MM.1S (cell line): Measurements from ENCODE around the gene CDK17.
"Not testable (repeated sequence)": the region's sequence is repeated elsewhere in the genome, so short reads cannot be mapped to it uniquely, and the experiment has no call there.

Experiments used
- DNase-seq: peaks from one replicate; pipeline ENCODE4 v3.0.0-alpha.2; 2015
- H2AFZ ChIP-seq: fragments of 300-600 bp; sonication (generic); 2 replicates; pipeline ENCODE4 v1.6.0; 2016; ENCODE audit warnings: antibody characterized with exemption, low read length
- H3F3A ChIP-seq: fragments of 300-600 bp; sonication (generic); 2 replicates; pipeline ENCODE4 v1.6.1; 2016; ENCODE audit warnings: mild to moderate bottlenecking, antibody characterized with exemption, low read length, moderate library complexity, mixed read lengths; ENCODE audit not compliant: insufficient read depth
- H3K27ac ChIP-seq: fragments of 300-600 bp; sonication (generic); 2 replicates; pipeline ENCODE4 v1.5.1; 2016; ENCODE audit warnings: mild to moderate bottlenecking, low read length
- H3K27me3 ChIP-seq: fragments of 300-600 bp; sonication (generic); replicated peaks from 2 replicates; pipeline ENCODE4 v1.6.0; 2016; ENCODE audit warnings: low read length; ENCODE audit not compliant: insufficient read depth
- H3K36me3 ChIP-seq: fragments of 300-600 bp; sonication (generic); replicated peaks from 2 replicates; pipeline ENCODE4 v1.6.1; 2016; ENCODE audit warnings: mild to moderate bottlenecking, low read length, mixed read lengths; ENCODE audit not compliant: insufficient read depth
- H3K4me1 ChIP-seq: fragments of 300-600 bp; sonication (generic); 2 replicates; pipeline ENCODE4 v1.6.1; 2016; ENCODE audit warnings: low read length, mixed read lengths
- H3K4me2 ChIP-seq: fragments of 300-600 bp; sonication (generic); 2 replicates; pipeline ENCODE4 v1.6.0; 2016; ENCODE audit warnings: low read depth, low read length
- H3K4me3 ChIP-seq: fragments of 300-600 bp; sonication (generic); 2 replicates; pipeline ENCODE4 v1.5.1; 2016; ENCODE audit warnings: low read length, mixed read lengths
- H3K79me2 ChIP-seq: fragments of 300-600 bp; sonication (generic); 2 replicates; pipeline ENCODE4 v1.6.1; 2016; ENCODE audit warnings: mixed run types, low read length, mixed read lengths
- H3K9ac ChIP-seq: fragments of 300-600 bp; sonication (generic); 2 replicates; pipeline ENCODE4 v1.6.1; 2016; ENCODE audit warnings: low read length, mixed read lengths
- H3K9me2 ChIP-seq: fragments of 300-600 bp; sonication (generic); replicated peaks from 2 replicates; pipeline ENCODE4 v1.6.1; 2016; ENCODE audit warnings: mild to moderate bottlenecking, low read length, mixed read lengths; ENCODE audit not compliant: insufficient read depth
- H3K9me3 ChIP-seq: fragments of 300-600 bp; sonication (generic); replicated peaks from 2 replicates; pipeline ENCODE4 v1.6.1; 2016; ENCODE audit warnings: mild to moderate bottlenecking, low read length, mixed read lengths; ENCODE audit not compliant: insufficient read depth
- H4K20me1 ChIP-seq: fragments of 300-600 bp; sonication (generic); 2 replicates; pipeline ENCODE4 v1.6.1; 2016; ENCODE audit warnings: mild to moderate bottlenecking, low read length, moderate library complexity, mixed read lengths; ENCODE audit not compliant: insufficient read depth
- CTCF ChIP-seq: fragments of 300-600 bp; sonication (generic); IDR thresholded peaks from 2 replicates; pipeline ENCODE4 v1.5.1; 2016; ENCODE audit warnings: antibody characterized with exemption, low read length, mixed read lengths
- EZH2 ChIP-seq: fragments of 300-600 bp; sonication (generic); optimal IDR thresholded peaks from 2 replicates; pipeline ENCODE3; 2017; ENCODE audit warnings: low read depth, mild to moderate bottlenecking, antibody characterized with exemption, low read length, mixed read lengths
- EZH2phosphoT487 ChIP-seq: fragments of 300-600 bp; sonication (generic); IDR thresholded peaks from 2 replicates; pipeline ENCODE4 v1.6.1; 2018; ENCODE audit warnings: antibody characterized with exemption, low read length

The CDK17 gene

GRCh38 chr12:96344124-96344695, 56.0 kb downstream of the CDK17 start:
- no peak overlapping the region for H3K27ac ChIP-seq
- H2AFZ ChIP-seq: no peak overlapping the region
- no peaks in the 10 kb centered on the region for H3K9me2 ChIP-seq
- H3K9me3 ChIP-seq: no peaks in the 10 kb centered on the region
- H3K9ac ChIP-seq: no peak overlapping the region
- H3K36me3 ChIP-seq: no peaks in the 10 kb centered on the region
- DNase-seq: no peak
- H3K27me3 ChIP-seq: no peaks in the 10 kb centered on the region
- H4K20me1 ChIP-seq: no peaks in the 10 kb centered on the region
- no peak for TF ChIP-seq EZH2phosphoT487
- TF ChIP-seq EZH2: no peak
- no peak for TF ChIP-seq CTCF
- peaks cover 26% of the 10 kb centered on the region for H3K4me1 ChIP-seq
- peak overlapping the region; percentile 31; the same call in 1 of the 2 replicates for H3K4me2 ChIP-seq
- peaks cover 83% of the 10 kb centered on the region for H3K79me2 ChIP-seq
- peaks cover 15% of the 10 kb centered on the region for H3F3A ChIP-seq
- H3K4me3 ChIP-seq: no peak overlapping the region

- no peak overlapping the region for H3K4me3 ChIP-seq
- H3K27ac ChIP-seq: peak overlapping the region; percentile 16; the same call in 1 of the 2 replicates
- H3F3A ChIP-seq: peaks cover 15% of the 10 kb centered on the region
- no peaks in the 10 kb centered on the region for H3K9me2 ChIP-seq
- H3K4me2 ChIP-seq: peak overlapping the region; percentile 31
- H3K4me1 ChIP-seq: peaks cover 26% of the 10 kb centered on the region
- peaks cover 81% of the 10 kb centered on the region for H3K79me2 ChIP-seq
- H3K9me3 ChIP-seq: no peaks in the 10 kb centered on the region
- no peaks in the 10 kb centered on the region for H4K20me1 ChIP-seq
- H2AFZ ChIP-seq: no peak overlapping the region
- H3K9ac ChIP-seq: no peak overlapping the region
- DNase-seq: peak; percentile 92
- TF ChIP-seq EZH2phosphoT487: no peak
- no peak for TF ChIP-seq EZH2
- no peak for TF ChIP-seq CTCF
- H3K36me3 ChIP-seq: no peaks in the 10 kb centered on the region
- H3K27me3 ChIP-seq: no peaks in the 10 kb centered on the region
Observed at GRCh38 chr12:96343347-96343954, 56.8 kb downstream of the CDK17 start.

- not testable (repeated sequence) for H3K4me3 ChIP-seq, H4K20me1 ChIP-seq, H3K27ac ChIP-seq, H3K27me3 ChIP-seq, H3K4me2 ChIP-seq, H3K9me2 ChIP-seq, H3K9me3 ChIP-seq, DNase-seq, H3K36me3 ChIP-seq, H2AFZ ChIP-seq, H3K9ac ChIP-seq
- Histone ChIP-seq H3K4me1 (peaks cover 32% of the 10 kb centered on the region), H3K79me2 (peaks cover 77% of the 10 kb centered on the region), H3F3A (peaks cover 26% of the 10 kb centered on the region)
Observed at GRCh38 chr12:96339666-96340065, 60.6 kb downstream of the CDK17 start.

GRCh38 chr12:96338852-96339471, 61.3 kb downstream of the CDK17 start:
- no peak overlapping the region for H3K4me2 ChIP-seq
- H3K27me3 ChIP-seq: no peaks in the 10 kb centered on the region
- DNase-seq: no peak
- no peak for TF ChIP-seq EZH2
- no peak for TF ChIP-seq EZH2phosphoT487
- no peak for TF ChIP-seq CTCF
- no peak overlapping the region for H3K9ac ChIP-seq
- peaks cover 26% of the 10 kb centered on the region for H3F3A ChIP-seq
- no peaks in the 10 kb centered on the region for H3K36me3 ChIP-seq
- H4K20me1 ChIP-seq: peaks cover 6% of the 10 kb centered on the region; the same call in 1 of the 2 replicates
- no peaks in the 10 kb centered on the region for H3K9me2 ChIP-seq
- H3K4me1 ChIP-seq: peaks cover 29% of the 10 kb centered on the region
- H3K27ac ChIP-seq: no peak overlapping the region
- no peaks in the 10 kb centered on the region for H3K9me3 ChIP-seq
- peaks cover 73% of the 10 kb centered on the region for H3K79me2 ChIP-seq
- no peak overlapping the region for H2AFZ ChIP-seq
- H3K4me3 ChIP-seq: no peak overlapping the region
